GM18861 (cell line): ENCODE data around the gene AKAP10.
"Not testable (repeated sequence)": the region's sequence is repeated elsewhere in the genome, so short reads cannot be mapped to it uniquely, and the experiment has no call there.

Source experiments
- ATAC-seq: cut with Tn5 transposase; IDR thresholded peaks from one replicate; pipeline ENCODE4 v1.9.1; 2021; ENCODE audit not compliant: unreplicated experiment

The AKAP10 gene

GRCh38 chr17:19977293-19978208 is at the start of gene AKAP10:
Gene AKAP10 (minus strand): TSS chr17:19977828. CDS start chr17:19977679, 149 bp downstream.
- ATAC-seq: peak; percentile 71

- no peak for ATAC-seq
Measured at GRCh38 chr17:20026960-20027359, 49.3 kb upstream of the AKAP10 start.

DNA sequence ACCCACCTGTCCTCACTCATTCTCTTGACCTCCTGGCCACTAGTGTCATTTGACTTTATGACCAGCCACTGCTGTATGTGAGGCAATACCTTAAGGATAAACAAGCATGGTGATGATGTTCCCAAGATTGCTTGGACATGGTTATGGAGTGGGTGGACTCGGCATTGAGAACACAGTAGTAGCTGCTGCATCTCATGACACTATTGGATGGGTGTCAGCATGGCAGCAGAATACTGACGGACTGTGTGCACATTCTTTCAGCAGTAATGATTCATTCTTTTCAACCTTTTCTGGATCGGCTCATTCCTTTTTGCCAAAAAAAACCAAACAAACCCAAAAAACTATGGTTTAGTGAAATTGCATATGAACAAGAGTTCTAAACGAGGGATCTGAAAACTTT is 45.1 kb upstream of the AKAP10 start:
- no peak for ATAC-seq

- ATAC-seq: not testable (repeated sequence)
Measured at GRCh38 chr17:20016475-20016992, 38.9 kb upstream of the AKAP10 start.

- ATAC-seq: no peak
Measured at GRCh38 chr17:20012017-20012536, 34.4 kb upstream of the AKAP10 start.

- ATAC-seq: no peak
Measured at GRCh38 chr17:20010936-20011335, 33.3 kb upstream of the AKAP10 start.

DNA sequence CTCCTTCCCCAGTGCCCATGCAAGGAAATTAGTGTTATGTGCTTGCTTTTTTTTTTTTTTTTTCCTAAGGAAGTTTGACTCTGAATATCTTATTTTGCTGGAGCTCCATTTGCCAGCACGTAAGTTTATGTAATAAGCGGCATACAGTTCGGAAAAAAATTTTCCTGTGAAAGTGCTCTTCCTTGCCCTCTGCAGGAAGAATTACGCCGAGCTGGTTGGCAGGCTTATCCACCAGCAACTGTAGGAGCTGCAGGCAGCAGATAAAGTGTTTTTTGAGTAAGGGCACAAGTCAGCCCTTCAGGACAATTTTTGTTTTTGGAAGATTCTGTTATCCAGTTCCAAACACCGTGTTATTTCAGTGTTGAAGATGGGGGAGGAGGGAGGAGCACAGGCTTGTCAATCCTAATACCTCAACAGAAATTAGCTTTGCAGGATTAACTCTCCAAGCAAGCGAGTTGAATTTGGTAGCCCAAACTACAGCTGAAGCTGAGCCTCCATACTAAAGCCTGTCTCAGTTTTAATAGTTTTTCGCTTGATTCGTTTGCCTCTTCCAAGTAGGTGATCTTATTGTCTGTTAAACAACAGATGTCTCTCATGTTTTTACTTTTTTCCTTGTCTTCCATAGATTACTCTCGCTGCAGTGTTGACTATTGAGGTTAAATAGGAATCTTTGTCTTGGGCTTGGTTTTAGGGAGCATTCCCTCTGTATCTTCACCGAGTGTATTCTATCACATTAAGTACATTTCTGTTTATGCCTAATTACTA is 32.7 kb upstream of the AKAP10 start:
- no peak for ATAC-seq

- ATAC-seq: peak; percentile 94
Measured at GRCh38 chr17:20009302-20010098, 31.9 kb upstream of the AKAP10 start, which contains the start of gene SPECC1. Gene SPECC1 (plus strand): TSS chr17:20009359. CDS start chr17:20096652, 87,293 bp downstream.

- no peak for ATAC-seq
Measured at GRCh38 chr17:20009052-20009301, 31.3 kb upstream of the AKAP10 start.

GRCh38 chr17:20008242-20009051 is 30.8 kb upstream of the AKAP10 start:
- ATAC-seq: no peak

GRCh38 chr17:19996502-19996901 is 18.9 kb upstream of the AKAP10 start:
- ATAC-seq: no peak

DNA sequence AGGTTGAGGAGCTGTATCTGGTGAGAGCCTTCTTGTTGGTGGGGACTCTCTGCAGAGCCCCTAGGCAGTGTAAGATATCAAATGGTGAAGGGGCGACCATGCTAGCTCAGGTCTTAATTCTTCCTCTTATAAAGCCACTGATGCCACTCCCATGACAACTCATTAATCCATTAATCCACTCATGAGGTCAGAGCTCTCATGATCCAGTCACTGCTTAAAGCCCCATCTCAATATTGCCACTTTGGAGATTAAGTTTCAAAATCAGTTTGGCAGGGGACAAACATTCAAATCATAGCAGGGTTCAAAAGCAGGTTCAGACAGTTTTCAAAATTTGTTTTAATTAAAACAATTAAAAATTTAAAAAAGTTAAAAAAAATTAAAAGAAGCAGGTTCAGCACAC is 18.5 kb upstream of the AKAP10 start:
- no peak for ATAC-seq

- ATAC-seq: peak; percentile 84
Measured at GRCh38 chr17:19992803-19993713, 15.4 kb upstream of the AKAP10 start.

GRCh38 chr17:19991252-19991885 is 13.7 kb upstream of the AKAP10 start:
- ATAC-seq: no peak

- ATAC-seq: no peak
Measured at GRCh38 chr17:19987897-19988296, 10.3 kb upstream of the AKAP10 start.

DNA sequence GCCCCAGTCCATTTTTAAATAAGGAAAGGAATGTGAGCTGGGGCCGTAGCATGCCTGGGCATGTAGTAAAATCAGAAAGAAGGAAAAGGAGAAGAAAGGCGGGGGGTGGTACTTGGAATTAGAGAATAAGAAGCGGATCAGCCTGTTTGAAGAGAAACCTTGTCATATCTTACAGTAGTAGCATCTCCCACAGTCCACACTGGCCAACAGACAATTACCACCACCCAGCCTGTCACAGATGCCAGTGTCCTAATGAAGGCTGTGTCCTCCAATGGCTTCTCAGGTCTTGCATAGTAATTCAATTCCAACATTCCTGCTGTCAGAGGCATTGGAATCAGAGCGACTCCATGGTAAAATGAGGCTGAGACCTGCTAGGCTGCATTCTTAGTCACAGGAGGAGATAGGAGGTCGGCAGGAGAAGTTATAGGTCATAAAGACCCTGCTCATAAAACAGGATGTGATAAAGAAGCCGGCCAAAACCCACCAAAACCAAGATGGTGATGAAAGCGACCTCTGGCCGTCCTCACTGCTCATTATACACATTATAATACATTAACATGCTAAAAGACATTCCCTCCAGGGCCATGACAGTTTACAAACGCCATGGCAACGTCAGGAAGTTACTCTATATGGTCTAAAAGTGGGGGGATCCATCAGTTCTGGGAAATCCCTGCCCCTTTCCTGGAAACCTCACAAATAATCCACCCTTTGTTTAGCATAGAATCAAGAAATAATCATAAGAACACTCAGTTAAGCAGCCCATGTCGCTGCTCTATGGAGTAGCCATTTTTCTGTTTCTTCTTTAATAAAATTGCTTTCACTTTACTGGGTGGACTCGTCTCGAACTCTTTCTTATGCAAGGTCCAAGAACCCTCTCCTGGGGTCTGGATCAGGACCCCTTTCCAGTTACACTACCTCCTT is 9.6 kb upstream of the AKAP10 start:
- ATAC-seq: no peak
